H9 (cell line): ENCODE results near the gene CDH8. TPM values are rescaled to one million over a fixed set of nuclear protein-coding genes. Genes with fewer than 3 reads are reported as not detected.

Experiments
- DNase-seq: peaks from one replicate; pipeline ENCODE4 v3.0.0-alpha.2; 2017
- H2AFZ ChIP-seq: one replicate; pipeline ENCODE4 v1.6.1; 2013; ENCODE audit warnings: mild to moderate bottlenecking, low read length, control low read depth, moderate library complexity
- H2AK5ac ChIP-seq: 2 replicates; pipeline ENCODE4 v1.6.1; 2013; ENCODE audit warnings: low read length, control low read depth, mixed read lengths; ENCODE audit not compliant: insufficient read length
- H2BK120ac ChIP-seq: one replicate; pipeline ENCODE4 v1.6.1; 2013; ENCODE audit warnings: low read depth, mild to moderate bottlenecking, low read length, control low read depth, inconsistent platforms; ENCODE audit not compliant: poor library complexity, severe bottlenecking
- H2BK12ac ChIP-seq: 2 replicates; pipeline ENCODE4 v1.6.1; 2013; ENCODE audit warnings: low read length, control low read depth, mixed read lengths, low read depth; ENCODE audit not compliant: insufficient read length
- H2BK15ac ChIP-seq: 2 replicates; pipeline ENCODE4 v1.6.1; 2013; ENCODE audit warnings: low read depth, low read length, control low read depth
- H2BK20ac ChIP-seq: one replicate; pipeline ENCODE4 v1.6.1; 2013; ENCODE audit warnings: low read depth, mild to moderate bottlenecking, low read length, control low read depth, inconsistent platforms; ENCODE audit not compliant: poor library complexity, severe bottlenecking
- H2BK5ac ChIP-seq: 2 replicates; pipeline ENCODE4 v1.6.1; 2013; ENCODE audit warnings: low read length, control low read depth, mixed read lengths; ENCODE audit not compliant: insufficient read length
- H3K14ac ChIP-seq: 2 replicates; pipeline ENCODE4 v1.6.1; 2013; ENCODE audit warnings: low read length, control low read depth; ENCODE audit not compliant: insufficient read depth
- H3K18ac ChIP-seq: 2 replicates; pipeline ENCODE4 v1.6.1; 2013; ENCODE audit warnings: low read depth, mild to moderate bottlenecking, mixed read lengths, low read length, control low read depth; ENCODE audit not compliant: insufficient read length
- H3K23ac ChIP-seq: 2 replicates; pipeline ENCODE4 v1.6.1; 2013; ENCODE audit warnings: low read length, control low read depth, mixed read lengths, low read depth; ENCODE audit not compliant: insufficient read length
- H3K23me2 ChIP-seq: 2 replicates; pipeline ENCODE4 v1.6.1; 2013; ENCODE audit warnings: low read depth, mild to moderate bottlenecking, mixed read lengths, low read length, control low read depth; ENCODE audit not compliant: insufficient read length, poor library complexity, severe bottlenecking
- H3K27ac ChIP-seq: 2 replicates; pipeline ENCODE4 v1.5.1; 2013; ENCODE audit warnings: low read length, control low read depth, mixed read lengths, low read depth; ENCODE audit not compliant: insufficient read length
- H3K27me3 ChIP-seq: 2 replicates; pipeline ENCODE4 v1.6.1; 2013; ENCODE audit warnings: low read length, control low read depth, inconsistent platforms; ENCODE audit not compliant: insufficient read depth
- H3K4ac ChIP-seq: 2 replicates; pipeline ENCODE4 v1.6.1; 2013; ENCODE audit warnings: low read depth, mild to moderate bottlenecking, control low read depth, inconsistent platforms, low read length, moderate library complexity
- H3K4me1 ChIP-seq: 2 replicates; pipeline ENCODE4 v1.6.1; 2013; ENCODE audit warnings: low read length, control low read depth, inconsistent platforms; ENCODE audit not compliant: insufficient read depth
- H3K4me2 ChIP-seq: 2 replicates; pipeline ENCODE4 v1.6.1; 2013; ENCODE audit warnings: low read length, control low read depth, mixed read lengths; ENCODE audit not compliant: insufficient read length, insufficient read depth
- H3K56ac ChIP-seq: 2 replicates; pipeline ENCODE4 v1.6.1; 2013; ENCODE audit warnings: low read depth, mild to moderate bottlenecking, mixed read lengths, low read length, control low read depth; ENCODE audit not compliant: insufficient read length
- H3K79me1 ChIP-seq: 2 replicates; pipeline ENCODE4 v1.6.1; 2013; ENCODE audit warnings: low read depth, mild to moderate bottlenecking, moderate library complexity, low read length, control low read depth, inconsistent platforms; ENCODE audit not compliant: insufficient read depth, poor library complexity, severe bottlenecking
- H3K79me2 ChIP-seq: 2 replicates; pipeline ENCODE4 v1.6.1; 2013; ENCODE audit warnings: low read length, control low read depth, inconsistent platforms; ENCODE audit not compliant: insufficient read depth
- H3K9ac ChIP-seq: 2 replicates; pipeline ENCODE4 v1.6.1; 2013; ENCODE audit warnings: low read length, control low read depth, mixed read lengths; ENCODE audit not compliant: insufficient read length; ENCODE audit errors: extremely low read depth
- H3K9me3 ChIP-seq: one replicate; pipeline ENCODE4 v1.6.1; 2013; ENCODE audit warnings: low read depth, low read length, inconsistent platforms; ENCODE audit not compliant: control insufficient read depth
- H3T11ph ChIP-seq: one replicate; pipeline ENCODE4 v1.6.1; 2013; ENCODE audit warnings: mild to moderate bottlenecking, low read length, control low read depth, inconsistent platforms
- H4K20me1 ChIP-seq: one replicate; pipeline ENCODE4 v1.6.1; 2013; ENCODE audit not compliant: control insufficient read depth, insufficient read length, insufficient read depth
- H4K5ac ChIP-seq: 2 replicates; pipeline ENCODE4 v1.6.1; 2013; ENCODE audit warnings: low read depth, mild to moderate bottlenecking, mixed read lengths, low read length, control low read depth; ENCODE audit not compliant: insufficient read length
- H4K8ac ChIP-seq: replicated peaks from 2 replicates; pipeline ENCODE4 v1.6.1; 2013; ENCODE audit warnings: low read length, control low read depth, mixed read lengths, low read depth; ENCODE audit not compliant: insufficient read length
- H4K91ac ChIP-seq: 2 replicates; pipeline ENCODE4 v1.6.1; 2013; ENCODE audit warnings: low read depth, mild to moderate bottlenecking, moderate library complexity, mixed read lengths, low read length, control low read depth; ENCODE audit not compliant: insufficient read length
- H3K27ac Mint-ChIP-seq, 3 experiments: 2 replicates in 2 of 3; 3 replicates in 1 of 3; pipeline ENCODE4 v1.8.0; 2020 to 2021; ENCODE audit warnings: mixed read lengths in 3 of 3, mild to moderate bottlenecking in 1 of 3, moderate library complexity in 1 of 3
- H3K27me3 Mint-ChIP-seq: 2 replicates; pipeline ENCODE4 v1.8.0; 2021; ENCODE audit warnings: low read depth, mild to moderate bottlenecking, moderate library complexity, mixed read lengths
- H3K36me3 Mint-ChIP-seq, 3 experiments: 2 replicates in 2 of 3; 3 replicates in 1 of 3; pipeline ENCODE4 v1.8.0; 2020 to 2021; ENCODE audit warnings: low read depth in 3 of 3, mixed read lengths in 3 of 3; ENCODE audit not compliant: insufficient read depth in 1 of 3
- H3K4me1 Mint-ChIP-seq, 2 experiments: 2 replicates each; pipeline ENCODE4 v1.8.0; 2020; ENCODE audit warnings: mixed read lengths in 2 of 2
- H3K4me3 Mint-ChIP-seq, 2 experiments: 2 replicates in 1 of 2; 3 replicates in 1 of 2; pipeline ENCODE4 v1.8.0; 2020 to 2021; ENCODE audit warnings: mild to moderate bottlenecking in 2 of 2, mixed read lengths in 2 of 2, moderate library complexity in 1 of 2
- H3K9me3 Mint-ChIP-seq, 2 experiments: 2 replicates in 1 of 2; 3 replicates in 1 of 2; pipeline ENCODE4 v1.8.0; 2020; ENCODE audit warnings: mild to moderate bottlenecking in 2 of 2, mixed read lengths in 2 of 2, moderate library complexity in 1 of 2
- WGBS: extraction: QIAGEN DNeasy Blood & Tissue Kit; methylation state at CpG from one replicate; pipeline ENCODE4 v1.1.7; 2013; ENCODE audit warnings: missing lambda C conversion rate, low lambda C conversion rate, mixed read lengths; ENCODE audit not compliant: insufficient read length; ENCODE audit errors: extremely low coverage; 5-methylcytosine and 5-hydroxymethylcytosine counted together
- total RNA-seq: library from RNA; stranded (reverse); gene quantifications from 2 replicates; pipeline ENCODE4 v1.2.1, GENCODE V29; 2021
- TF ChIP-seq, protein P1 (sequence below): fragments of 200-600 bp; sonication (generic); conservative IDR thresholded peaks from 3 replicates; pipeline ENCODE4 v1.8.0; 2021; ENCODE audit warnings: antibody characterized with exemption, mild to moderate bottlenecking

The CDH8 gene
- total RNA-seq, 1 experiment from 2014 or later: 12.0 TPM

DNA sequence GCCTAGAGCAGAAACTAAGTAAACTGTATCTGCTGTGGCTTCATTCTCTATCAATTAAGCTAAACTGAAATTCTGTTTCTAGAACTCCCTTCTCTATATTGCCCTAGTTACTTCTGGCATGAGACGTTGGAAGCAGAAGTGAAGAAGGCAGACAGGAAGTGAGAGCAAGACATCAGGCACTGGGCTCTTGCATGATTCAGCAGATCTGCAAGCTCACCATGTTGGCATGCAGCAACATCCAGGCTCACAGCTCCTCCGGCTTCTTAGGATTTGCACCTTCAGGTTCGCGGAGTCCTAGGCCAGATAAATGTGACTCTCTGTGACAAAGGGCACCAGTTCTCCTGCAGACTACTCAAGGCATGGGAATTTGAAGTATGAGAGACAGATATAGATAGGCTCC, 148.3 kb downstream of the CDH8 start:
- TF ChIP-seq, protein P1, sequence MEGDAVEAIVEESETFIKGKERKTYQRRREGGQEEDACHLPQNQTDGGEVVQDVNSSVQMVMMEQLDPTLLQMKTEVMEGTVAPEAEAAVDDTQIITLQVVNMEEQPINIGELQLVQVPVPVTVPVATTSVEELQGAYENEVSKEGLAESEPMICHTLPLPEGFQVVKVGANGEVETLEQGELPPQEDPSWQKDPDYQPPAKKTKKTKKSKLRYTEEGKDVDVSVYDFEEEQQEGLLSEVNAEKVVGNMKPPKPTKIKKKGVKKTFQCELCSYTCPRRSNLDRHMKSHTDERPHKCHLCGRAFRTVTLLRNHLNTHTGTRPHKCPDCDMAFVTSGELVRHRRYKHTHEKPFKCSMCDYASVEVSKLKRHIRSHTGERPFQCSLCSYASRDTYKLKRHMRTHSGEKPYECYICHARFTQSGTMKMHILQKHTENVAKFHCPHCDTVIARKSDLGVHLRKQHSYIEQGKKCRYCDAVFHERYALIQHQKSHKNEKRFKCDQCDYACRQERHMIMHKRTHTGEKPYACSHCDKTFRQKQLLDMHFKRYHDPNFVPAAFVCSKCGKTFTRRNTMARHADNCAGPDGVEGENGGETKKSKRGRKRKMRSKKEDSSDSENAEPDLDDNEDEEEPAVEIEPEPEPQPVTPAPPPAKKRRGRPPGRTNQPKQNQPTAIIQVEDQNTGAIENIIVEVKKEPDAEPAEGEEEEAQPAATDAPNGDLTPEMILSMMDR: no peak
- Histone ChIP-seq H3K4me1 (peaks cover 2% of the 10 kb centered on the region; the same call in 1 of the 2 replicates), H4K20me1 (no peaks in the 10 kb centered on the region), H3K14ac (peak overlapping the region; percentile 12; the same call in 1 of the 2 replicates), H3T11ph (no peak overlapping the region), H2AFZ (no peak overlapping the region), H3K18ac (no peak overlapping the region), H2BK15ac (no peak overlapping the region), H3K27ac (no peak overlapping the region), H2AK5ac (no peak overlapping the region), H3K23me2 (no peaks in the 10 kb centered on the region), H2BK20ac (no peak overlapping the region), H4K8ac (no peak overlapping the region), H4K5ac (no peak overlapping the region), H3K4ac (no peak overlapping the region), H3K27me3 (no peaks in the 10 kb centered on the region), H2BK120ac (no peak overlapping the region), H2BK12ac (no peak overlapping the region), H3K9ac (no peak overlapping the region), H3K79me2 (no peaks in the 10 kb centered on the region), H3K9me3 (no peaks in the 10 kb centered on the region), H3K23ac (no peak overlapping the region), H3K4me2 (no peak overlapping the region), H3K79me1 (no peaks in the 10 kb centered on the region), H3K56ac (no peak overlapping the region), H2BK5ac (no peak overlapping the region), H4K91ac (no peak overlapping the region)
- Mint-ChIP-seq H3K4me3 (no peak overlapping the region), H3K4me1 (peaks cover 4 to 16% of the 10 kb centered on the region in 2 experiments), H3K27me3 (no peaks in the 10 kb centered on the region), H3K36me3 (peaks cover 3 to 13% (median 9%) of the 10 kb centered on the region in 3 experiments; a peak in 6 of 7 replicates), H3K9me3 (peaks cover 0 to 7% of the 10 kb centered on the region in 2 experiments; a peak in 3 of 5 replicates), H3K27ac (peak overlapping the region in 2 of 3 experiments; percentile 17 to 84; a peak in 2 of 7 replicates)
- no CpG with 5 or more reads among the region's 4 CpGs for WGBS
- no peak for DNase-seq
